DOHH2 (cell line): ENCODE data around the gene MICAL3.

Experiments
- EZH2phosphoT487 ChIP-seq: fragments of 200-600 bp; sonication (generic); IDR thresholded peaks from 2 replicates; pipeline ENCODE4 v1.6.1; 2017; ENCODE audit warnings: borderline replicate concordance, mild to moderate bottlenecking, antibody characterized with exemption, low read length, moderate library complexity, mixed read lengths
- TF ChIP-seq, protein P1 (sequence below): fragments of 200-600 bp; sonication (generic); IDR thresholded peaks from one replicate; pipeline ENCODE4 v1.5.1; 2014; ENCODE audit warnings: antibody characterized with exemption, mild to moderate bottlenecking, low read depth, low read length; ENCODE audit not compliant: poor library complexity, severe bottlenecking

DNA sequence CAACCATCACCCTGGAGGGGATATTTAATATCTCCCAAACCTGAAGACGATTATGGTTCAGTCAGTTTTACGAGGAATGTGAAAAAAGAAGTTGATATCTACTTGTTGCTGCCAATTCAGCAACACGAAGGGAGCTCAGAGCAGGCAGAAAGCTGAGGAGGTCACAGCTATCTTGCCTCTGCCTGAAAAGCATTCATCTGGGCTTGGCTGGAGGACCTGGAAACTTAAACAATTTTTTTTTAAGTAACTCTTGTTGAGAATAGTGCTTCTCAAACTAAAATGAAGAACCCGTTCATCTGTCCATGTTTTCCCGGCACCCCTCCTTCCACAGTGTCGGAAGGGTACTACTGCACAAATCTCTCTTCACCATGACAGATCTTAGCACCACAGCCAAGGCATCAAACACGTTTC lies 98.9 kb downstream of the MICAL3 start:
- TF ChIP-seq, protein P1, sequence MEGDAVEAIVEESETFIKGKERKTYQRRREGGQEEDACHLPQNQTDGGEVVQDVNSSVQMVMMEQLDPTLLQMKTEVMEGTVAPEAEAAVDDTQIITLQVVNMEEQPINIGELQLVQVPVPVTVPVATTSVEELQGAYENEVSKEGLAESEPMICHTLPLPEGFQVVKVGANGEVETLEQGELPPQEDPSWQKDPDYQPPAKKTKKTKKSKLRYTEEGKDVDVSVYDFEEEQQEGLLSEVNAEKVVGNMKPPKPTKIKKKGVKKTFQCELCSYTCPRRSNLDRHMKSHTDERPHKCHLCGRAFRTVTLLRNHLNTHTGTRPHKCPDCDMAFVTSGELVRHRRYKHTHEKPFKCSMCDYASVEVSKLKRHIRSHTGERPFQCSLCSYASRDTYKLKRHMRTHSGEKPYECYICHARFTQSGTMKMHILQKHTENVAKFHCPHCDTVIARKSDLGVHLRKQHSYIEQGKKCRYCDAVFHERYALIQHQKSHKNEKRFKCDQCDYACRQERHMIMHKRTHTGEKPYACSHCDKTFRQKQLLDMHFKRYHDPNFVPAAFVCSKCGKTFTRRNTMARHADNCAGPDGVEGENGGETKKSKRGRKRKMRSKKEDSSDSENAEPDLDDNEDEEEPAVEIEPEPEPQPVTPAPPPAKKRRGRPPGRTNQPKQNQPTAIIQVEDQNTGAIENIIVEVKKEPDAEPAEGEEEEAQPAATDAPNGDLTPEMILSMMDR = no peak
- no peak for TF ChIP-seq EZH2phosphoT487
